HEK293 (cell line): ENCODE data around the gene ACSL3.

ENCODE experiments used
- HOXA7 ChIP-seq: sonication (generic); formaldehyde crosslinking; IDR thresholded peaks from 2 replicates; pipeline ENCODE4 v1.8.1; 2022; ENCODE audit warnings: missing genetic modification reagents, borderline replicate concordance
- MEIS1 ChIP-seq: sonication (generic); formaldehyde crosslinking; IDR thresholded peaks from 2 replicates; pipeline ENCODE4 v1.8.1; 2022; ENCODE audit warnings: missing genetic modification reagents, mild to moderate bottlenecking, borderline replicate concordance
- SALL2 ChIP-seq: fragments of 450-650 bp; formaldehyde crosslinking; IDR thresholded peaks from 2 replicates; pipeline ENCODE4 v1.5.0; 2017; ENCODE audit warnings: missing biosample characterization, mild to moderate bottlenecking, missing genetic modification characterization, borderline replicate concordance
- TCF7L2 ChIP-seq: IDR thresholded peaks from 2 replicates; pipeline ENCODE4 v1.6.1; 2011; ENCODE audit warnings: low read depth, mild to moderate bottlenecking, inconsistent platforms, low read length, moderate library complexity, borderline replicate concordance
- ZBTB7A ChIP-seq: fragments of 450-650 bp; formaldehyde crosslinking; IDR thresholded peaks from 2 replicates; pipeline ENCODE4 v1.5.1; 2016; ENCODE audit warnings: low read depth, missing biosample characterization, missing genetic modification characterization
- ZEB2 ChIP-seq: fragments of 450-650 bp; formaldehyde crosslinking; IDR thresholded peaks from 2 replicates; pipeline ENCODE4 v1.5.1; 2016; ENCODE audit warnings: missing biosample characterization, missing genetic modification characterization
- ZFP37 ChIP-seq: fragments of 450-650 bp; formaldehyde crosslinking; IDR thresholded peaks from 2 replicates; pipeline ENCODE4 v1.5.1; 2016; ENCODE audit warnings: missing biosample characterization, missing genetic modification characterization
- ZNF133 ChIP-seq: fragments of 450-650 bp; formaldehyde crosslinking; IDR thresholded peaks from 2 replicates; pipeline ENCODE4 v1.5.1; 2016; ENCODE audit warnings: missing biosample characterization, missing genetic modification characterization
- ZNF140 ChIP-seq: fragments of 450-650 bp; formaldehyde crosslinking; IDR thresholded peaks from 2 replicates; pipeline ENCODE4 v1.5.1; 2016; ENCODE audit warnings: missing biosample characterization, missing genetic modification characterization
- ZNF221 ChIP-seq: fragments of 450-650 bp; formaldehyde crosslinking; IDR thresholded peaks from 2 replicates; pipeline ENCODE4 v1.5.1; 2017; ENCODE audit warnings: missing biosample characterization, missing genetic modification characterization, borderline replicate concordance
- ZNF266 ChIP-seq: fragments of 450-650 bp; formaldehyde crosslinking; IDR thresholded peaks from 2 replicates; pipeline ENCODE4 v1.5.1; 2016; ENCODE audit warnings: missing biosample characterization, missing genetic modification characterization, low read depth
- ZNF423 ChIP-seq: fragments of 450-650 bp; formaldehyde crosslinking; IDR thresholded peaks from 2 replicates; pipeline ENCODE4 v1.5.1; 2016; ENCODE audit warnings: missing biosample characterization, missing genetic modification characterization
- ZNF521 ChIP-seq: fragments of 450-650 bp; formaldehyde crosslinking; IDR thresholded peaks from 2 replicates; pipeline ENCODE4 v1.5.1; 2017; ENCODE audit warnings: missing biosample characterization, mild to moderate bottlenecking, missing genetic modification characterization
- ZNF544 ChIP-seq: fragments of 450-650 bp; formaldehyde crosslinking; IDR thresholded peaks from 2 replicates; pipeline ENCODE4 v1.5.0; 2017; ENCODE audit warnings: missing biosample characterization, missing genetic modification characterization
- TF ChIP-seq, protein P1 (sequence below): fragments of 450-650 bp; formaldehyde crosslinking; IDR thresholded peaks from 2 replicates; pipeline ENCODE4 v1.5.1; 2016; ENCODE audit warnings: missing biosample characterization, missing genetic modification characterization
- TF ChIP-seq, protein P2 (sequence below): fragments of 450-650 bp; formaldehyde crosslinking; IDR thresholded peaks from 2 replicates; pipeline ENCODE4 v1.5.1; 2017; ENCODE audit warnings: missing biosample characterization, missing genetic modification characterization
- TF ChIP-seq, protein P3 (sequence below): fragments of 450-650 bp; IDR thresholded peaks from 2 replicates; pipeline ENCODE4 v1.5.1; 2018; ENCODE audit warnings: missing biosample characterization, mild to moderate bottlenecking, missing genetic modification characterization
- TF ChIP-seq, protein P4 (sequence below): fragments of 450-650 bp; formaldehyde crosslinking; IDR thresholded peaks from 2 replicates; pipeline ENCODE4 v1.5.1; 2017; ENCODE audit warnings: missing biosample characterization, missing genetic modification characterization
- TF ChIP-seq, protein P5 (sequence below): fragments of 450-650 bp; formaldehyde crosslinking; IDR thresholded peaks from 2 replicates; pipeline ENCODE4 v1.5.1; 2016; ENCODE audit warnings: missing biosample characterization, missing genetic modification characterization
- TF ChIP-seq, protein P6 (sequence below): fragments of 450-650 bp; formaldehyde crosslinking; IDR thresholded peaks from 2 replicates; pipeline ENCODE4 v1.5.1; 2016; ENCODE audit warnings: missing biosample characterization, missing genetic modification characterization
- TF ChIP-seq, protein P7 (sequence below): fragments of 450-650 bp; formaldehyde crosslinking; IDR thresholded peaks from 2 replicates; pipeline ENCODE4 v1.5.1; 2016; ENCODE audit warnings: missing biosample characterization, missing genetic modification characterization
- TF ChIP-seq, protein P8 (sequence below): fragments of 450-650 bp; formaldehyde crosslinking; IDR thresholded peaks from 2 replicates; pipeline ENCODE4 v1.5.1; 2016; ENCODE audit warnings: missing biosample characterization, missing genetic modification characterization, borderline replicate concordance
- TF ChIP-seq, protein P9 (sequence below): fragments of 450-650 bp; formaldehyde crosslinking; IDR thresholded peaks from 2 replicates; pipeline ENCODE4 v1.5.1; 2017; ENCODE audit warnings: missing biosample characterization, mild to moderate bottlenecking, missing genetic modification characterization, moderate library complexity

Gene ACSL3

DNA sequence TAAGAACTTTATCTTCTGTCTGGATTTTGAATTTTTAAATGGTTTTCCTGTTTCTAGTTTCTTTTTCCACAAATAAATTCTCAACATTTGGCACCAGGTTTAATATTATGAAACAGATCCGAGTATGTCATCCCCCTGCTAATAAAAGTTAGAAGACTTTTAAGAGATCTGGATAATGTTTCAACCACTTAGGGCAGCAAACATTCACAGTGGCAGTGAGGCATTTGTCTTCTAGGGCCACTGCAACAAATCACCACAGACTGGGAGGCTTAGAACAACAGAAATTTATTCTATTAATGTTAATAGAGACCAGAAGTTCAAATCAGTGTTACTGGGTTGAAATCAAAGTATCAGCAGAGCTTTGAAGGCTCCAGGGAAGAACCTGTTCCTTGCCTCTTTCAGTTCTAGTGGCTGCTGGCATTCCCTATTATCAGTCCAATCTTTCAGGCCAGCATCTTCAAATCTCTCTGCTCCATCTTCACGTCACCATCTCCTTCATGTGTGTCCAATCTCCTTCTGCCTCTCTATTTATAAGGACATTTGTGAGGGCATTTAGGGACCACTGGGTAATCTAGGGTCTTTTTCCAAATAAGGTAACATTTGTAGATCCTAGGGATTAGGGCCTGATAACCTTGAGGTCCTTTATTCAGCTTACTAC lies 23.4 kb downstream of the ACSL3 start (continued):
- TF ChIP-seq, protein P1, sequence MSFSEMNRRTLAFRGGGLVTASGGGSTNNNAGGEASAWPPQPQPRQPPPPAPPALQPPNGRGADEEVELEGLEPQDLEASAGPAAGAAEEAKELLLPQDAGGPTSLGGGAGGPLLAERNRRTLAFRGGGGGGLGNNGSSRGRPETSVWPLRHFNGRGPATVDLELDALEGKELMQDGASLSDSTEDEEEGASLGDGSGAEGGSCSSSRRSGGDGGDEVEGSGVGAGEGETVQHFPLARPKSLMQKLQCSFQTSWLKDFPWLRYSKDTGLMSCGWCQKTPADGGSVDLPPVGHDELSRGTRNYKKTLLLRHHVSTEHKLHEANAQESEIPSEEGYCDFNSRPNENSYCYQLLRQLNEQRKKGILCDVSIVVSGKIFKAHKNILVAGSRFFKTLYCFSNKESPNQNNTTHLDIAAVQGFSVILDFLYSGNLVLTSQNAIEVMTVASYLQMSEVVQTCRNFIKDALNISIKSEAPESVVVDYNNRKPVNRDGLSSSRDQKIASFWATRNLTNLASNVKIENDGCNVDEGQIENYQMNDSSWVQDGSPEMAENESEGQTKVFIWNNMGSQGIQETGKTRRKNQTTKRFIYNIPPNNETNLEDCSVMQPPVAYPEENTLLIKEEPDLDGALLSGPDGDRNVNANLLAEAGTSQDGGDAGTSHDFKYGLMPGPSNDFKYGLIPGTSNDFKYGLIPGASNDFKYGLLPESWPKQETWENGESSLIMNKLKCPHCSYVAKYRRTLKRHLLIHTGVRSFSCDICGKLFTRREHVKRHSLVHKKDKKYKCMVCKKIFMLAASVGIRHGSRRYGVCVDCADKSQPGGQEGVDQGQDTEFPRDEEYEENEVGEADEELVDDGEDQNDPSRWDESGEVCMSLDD (tag by site-specific recombination) = no peak
- no peak for TF ChIP-seq ZFP37 (tag by site-specific recombination)
- TF ChIP-seq, protein P2, sequence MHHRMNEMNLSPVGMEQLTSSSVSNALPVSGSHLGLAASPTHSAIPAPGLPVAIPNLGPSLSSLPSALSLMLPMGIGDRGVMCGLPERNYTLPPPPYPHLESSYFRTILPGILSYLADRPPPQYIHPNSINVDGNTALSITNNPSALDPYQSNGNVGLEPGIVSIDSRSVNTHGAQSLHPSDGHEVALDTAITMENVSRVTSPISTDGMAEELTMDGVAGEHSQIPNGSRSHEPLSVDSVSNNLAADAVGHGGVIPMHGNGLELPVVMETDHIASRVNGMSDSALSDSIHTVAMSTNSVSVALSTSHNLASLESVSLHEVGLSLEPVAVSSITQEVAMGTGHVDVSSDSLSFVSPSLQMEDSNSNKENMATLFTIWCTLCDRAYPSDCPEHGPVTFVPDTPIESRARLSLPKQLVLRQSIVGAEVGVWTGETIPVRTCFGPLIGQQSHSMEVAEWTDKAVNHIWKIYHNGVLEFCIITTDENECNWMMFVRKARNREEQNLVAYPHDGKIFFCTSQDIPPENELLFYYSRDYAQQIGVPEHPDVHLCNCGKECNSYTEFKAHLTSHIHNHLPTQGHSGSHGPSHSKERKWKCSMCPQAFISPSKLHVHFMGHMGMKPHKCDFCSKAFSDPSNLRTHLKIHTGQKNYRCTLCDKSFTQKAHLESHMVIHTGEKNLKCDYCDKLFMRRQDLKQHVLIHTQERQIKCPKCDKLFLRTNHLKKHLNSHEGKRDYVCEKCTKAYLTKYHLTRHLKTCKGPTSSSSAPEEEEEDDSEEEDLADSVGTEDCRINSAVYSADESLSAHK (tag by site-specific recombination) = 0 out of 2 replicates have a peak, but pooled peaks have one; percentile 30
- TF ChIP-seq ZNF544 (tag by site-specific recombination) = no peak
- no peak for TF ChIP-seq ZNF221 (tag by site-specific recombination)
- TF ChIP-seq, protein P3, sequence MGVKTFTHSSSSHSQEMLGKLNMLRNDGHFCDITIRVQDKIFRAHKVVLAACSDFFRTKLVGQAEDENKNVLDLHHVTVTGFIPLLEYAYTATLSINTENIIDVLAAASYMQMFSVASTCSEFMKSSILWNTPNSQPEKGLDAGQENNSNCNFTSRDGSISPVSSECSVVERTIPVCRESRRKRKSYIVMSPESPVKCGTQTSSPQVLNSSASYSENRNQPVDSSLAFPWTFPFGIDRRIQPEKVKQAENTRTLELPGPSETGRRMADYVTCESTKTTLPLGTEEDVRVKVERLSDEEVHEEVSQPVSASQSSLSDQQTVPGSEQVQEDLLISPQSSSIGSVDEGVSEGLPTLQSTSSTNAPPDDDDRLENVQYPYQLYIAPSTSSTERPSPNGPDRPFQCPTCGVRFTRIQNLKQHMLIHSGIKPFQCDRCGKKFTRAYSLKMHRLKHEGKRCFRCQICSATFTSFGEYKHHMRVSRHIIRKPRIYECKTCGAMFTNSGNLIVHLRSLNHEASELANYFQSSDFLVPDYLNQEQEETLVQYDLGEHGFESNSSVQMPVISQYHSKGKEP = peak; percentile 27; the same call in 1 of the 2 replicates
- TF ChIP-seq ZNF266 (tag by site-specific recombination) = no peak
- no peak for TF ChIP-seq TCF7L2
- TF ChIP-seq, protein P4, sequence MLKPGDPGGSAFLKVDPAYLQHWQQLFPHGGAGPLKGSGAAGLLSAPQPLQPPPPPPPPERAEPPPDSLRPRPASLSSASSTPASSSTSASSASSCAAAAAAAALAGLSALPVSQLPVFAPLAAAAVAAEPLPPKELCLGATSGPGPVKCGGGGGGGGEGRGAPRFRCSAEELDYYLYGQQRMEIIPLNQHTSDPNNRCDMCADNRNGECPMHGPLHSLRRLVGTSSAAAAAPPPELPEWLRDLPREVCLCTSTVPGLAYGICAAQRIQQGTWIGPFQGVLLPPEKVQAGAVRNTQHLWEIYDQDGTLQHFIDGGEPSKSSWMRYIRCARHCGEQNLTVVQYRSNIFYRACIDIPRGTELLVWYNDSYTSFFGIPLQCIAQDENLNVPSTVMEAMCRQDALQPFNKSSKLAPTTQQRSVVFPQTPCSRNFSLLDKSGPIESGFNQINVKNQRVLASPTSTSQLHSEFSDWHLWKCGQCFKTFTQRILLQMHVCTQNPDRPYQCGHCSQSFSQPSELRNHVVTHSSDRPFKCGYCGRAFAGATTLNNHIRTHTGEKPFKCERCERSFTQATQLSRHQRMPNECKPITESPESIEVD = peak; percentile 83
- no peak for TF ChIP-seq ZBTB7A (tag by site-specific recombination)
- TF ChIP-seq ZEB2 (tag by site-specific recombination) = 0 out of 2 replicates have a peak, but pooled peaks have one; percentile 12
- TF ChIP-seq ZNF133 (tag by site-specific recombination) = no peak
- TF ChIP-seq, protein P5, sequence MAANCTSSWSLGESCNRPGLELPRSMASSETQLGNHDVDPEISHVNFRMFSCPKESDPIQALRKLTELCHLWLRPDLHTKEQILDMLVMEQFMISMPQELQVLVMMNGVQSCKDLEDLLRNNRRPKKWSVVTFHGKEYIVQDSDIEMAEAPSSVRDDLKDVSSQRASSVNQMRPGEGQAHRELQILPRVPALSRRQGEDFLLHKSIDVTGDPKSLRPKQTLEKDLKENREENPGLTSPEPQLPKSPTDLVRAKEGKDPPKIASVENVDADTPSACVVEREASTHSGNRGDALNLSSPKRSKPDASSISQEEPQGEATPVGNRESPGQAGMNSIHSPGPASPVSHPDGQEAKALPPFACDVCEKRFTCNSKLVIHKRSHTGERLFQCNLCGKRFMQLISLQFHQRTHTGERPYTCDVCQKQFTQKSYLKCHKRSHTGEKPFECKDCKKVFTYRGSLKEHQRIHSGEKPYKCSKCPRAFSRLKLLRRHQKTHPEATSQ (tag by site-specific recombination) = no peak
- no peak for TF ChIP-seq SALL2
- no peak for TF ChIP-seq ZNF140
- TF ChIP-seq, protein P6, sequence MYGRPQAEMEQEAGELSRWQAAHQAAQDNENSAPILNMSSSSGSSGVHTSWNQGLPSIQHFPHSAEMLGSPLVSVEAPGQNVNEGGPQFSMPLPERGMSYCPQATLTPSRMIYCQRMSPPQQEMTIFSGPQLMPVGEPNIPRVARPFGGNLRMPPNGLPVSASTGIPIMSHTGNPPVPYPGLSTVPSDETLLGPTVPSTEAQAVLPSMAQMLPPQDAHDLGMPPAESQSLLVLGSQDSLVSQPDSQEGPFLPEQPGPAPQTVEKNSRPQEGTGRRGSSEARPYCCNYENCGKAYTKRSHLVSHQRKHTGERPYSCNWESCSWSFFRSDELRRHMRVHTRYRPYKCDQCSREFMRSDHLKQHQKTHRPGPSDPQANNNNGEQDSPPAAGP (tag by site-specific recombination) = no peak
- no peak for TF ChIP-seq ZNF423 (tag by site-specific recombination)
- TF ChIP-seq, protein P7, sequence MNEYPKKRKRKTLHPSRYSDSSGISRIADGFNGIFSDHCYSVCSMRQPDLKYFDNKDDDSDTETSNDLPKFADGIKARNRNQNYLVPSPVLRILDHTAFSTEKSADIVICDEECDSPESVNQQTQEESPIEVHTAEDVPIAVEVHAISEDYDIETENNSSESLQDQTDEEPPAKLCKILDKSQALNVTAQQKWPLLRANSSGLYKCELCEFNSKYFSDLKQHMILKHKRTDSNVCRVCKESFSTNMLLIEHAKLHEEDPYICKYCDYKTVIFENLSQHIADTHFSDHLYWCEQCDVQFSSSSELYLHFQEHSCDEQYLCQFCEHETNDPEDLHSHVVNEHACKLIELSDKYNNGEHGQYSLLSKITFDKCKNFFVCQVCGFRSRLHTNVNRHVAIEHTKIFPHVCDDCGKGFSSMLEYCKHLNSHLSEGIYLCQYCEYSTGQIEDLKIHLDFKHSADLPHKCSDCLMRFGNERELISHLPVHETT = no peak
- TF ChIP-seq, protein P8, sequence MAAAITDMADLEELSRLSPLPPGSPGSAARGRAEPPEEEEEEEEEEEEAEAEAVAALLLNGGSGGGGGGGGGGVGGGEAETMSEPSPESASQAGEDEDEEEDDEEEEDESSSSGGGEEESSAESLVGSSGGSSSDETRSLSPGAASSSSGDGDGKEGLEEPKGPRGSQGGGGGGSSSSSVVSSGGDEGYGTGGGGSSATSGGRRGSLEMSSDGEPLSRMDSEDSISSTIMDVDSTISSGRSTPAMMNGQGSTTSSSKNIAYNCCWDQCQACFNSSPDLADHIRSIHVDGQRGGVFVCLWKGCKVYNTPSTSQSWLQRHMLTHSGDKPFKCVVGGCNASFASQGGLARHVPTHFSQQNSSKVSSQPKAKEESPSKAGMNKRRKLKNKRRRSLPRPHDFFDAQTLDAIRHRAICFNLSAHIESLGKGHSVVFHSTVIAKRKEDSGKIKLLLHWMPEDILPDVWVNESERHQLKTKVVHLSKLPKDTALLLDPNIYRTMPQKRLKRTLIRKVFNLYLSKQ (tag by site-specific recombination) = no peak
- TF ChIP-seq HOXA7 (CRISPR knock-in tag) = no peak
- TF ChIP-seq, protein P9, sequence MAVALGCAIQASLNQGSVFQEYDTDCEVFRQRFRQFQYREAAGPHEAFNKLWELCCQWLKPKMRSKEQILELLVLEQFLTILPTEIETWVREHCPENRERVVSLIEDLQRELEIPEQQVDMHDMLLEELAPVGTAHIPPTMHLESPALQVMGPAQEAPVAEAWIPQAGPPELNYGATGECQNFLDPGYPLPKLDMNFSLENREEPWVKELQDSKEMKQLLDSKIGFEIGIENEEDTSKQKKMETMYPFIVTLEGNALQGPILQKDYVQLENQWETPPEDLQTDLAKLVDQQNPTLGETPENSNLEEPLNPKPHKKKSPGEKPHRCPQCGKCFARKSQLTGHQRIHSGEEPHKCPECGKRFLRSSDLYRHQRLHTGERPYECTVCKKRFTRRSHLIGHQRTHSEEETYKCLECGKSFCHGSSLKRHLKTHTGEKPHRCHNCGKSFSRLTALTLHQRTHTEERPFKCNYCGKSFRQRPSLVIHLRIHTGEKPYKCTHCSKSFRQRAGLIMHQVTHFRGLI = no peak
- TF ChIP-seq ZNF521 = no peak
- no peak for TF ChIP-seq MEIS1 (CRISPR knock-in tag)
